NCI-H2171 (cell line): ENCODE data around the gene AKAP1.

Experiments used
- DNase-seq: peaks from one replicate; lab custom pipeline; 2025; lab: John Stamatoyannopoulos, UW

The AKAP1 gene, protein sequence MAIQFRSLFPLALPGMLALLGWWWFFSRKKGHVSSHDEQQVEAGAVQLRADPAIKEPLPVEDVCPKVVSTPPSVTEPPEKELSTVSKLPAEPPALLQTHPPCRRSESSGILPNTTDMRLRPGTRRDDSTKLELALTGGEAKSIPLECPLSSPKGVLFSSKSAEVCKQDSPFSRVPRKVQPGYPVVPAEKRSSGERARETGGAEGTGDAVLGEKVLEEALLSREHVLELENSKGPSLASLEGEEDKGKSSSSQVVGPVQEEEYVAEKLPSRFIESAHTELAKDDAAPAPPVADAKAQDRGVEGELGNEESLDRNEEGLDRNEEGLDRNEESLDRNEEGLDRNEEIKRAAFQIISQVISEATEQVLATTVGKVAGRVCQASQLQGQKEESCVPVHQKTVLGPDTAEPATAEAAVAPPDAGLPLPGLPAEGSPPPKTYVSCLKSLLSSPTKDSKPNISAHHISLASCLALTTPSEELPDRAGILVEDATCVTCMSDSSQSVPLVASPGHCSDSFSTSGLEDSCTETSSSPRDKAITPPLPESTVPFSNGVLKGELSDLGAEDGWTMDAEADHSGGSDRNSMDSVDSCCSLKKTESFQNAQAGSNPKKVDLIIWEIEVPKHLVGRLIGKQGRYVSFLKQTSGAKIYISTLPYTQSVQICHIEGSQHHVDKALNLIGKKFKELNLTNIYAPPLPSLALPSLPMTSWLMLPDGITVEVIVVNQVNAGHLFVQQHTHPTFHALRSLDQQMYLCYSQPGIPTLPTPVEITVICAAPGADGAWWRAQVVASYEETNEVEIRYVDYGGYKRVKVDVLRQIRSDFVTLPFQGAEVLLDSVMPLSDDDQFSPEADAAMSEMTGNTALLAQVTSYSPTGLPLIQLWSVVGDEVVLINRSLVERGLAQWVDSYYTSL

DNA sequence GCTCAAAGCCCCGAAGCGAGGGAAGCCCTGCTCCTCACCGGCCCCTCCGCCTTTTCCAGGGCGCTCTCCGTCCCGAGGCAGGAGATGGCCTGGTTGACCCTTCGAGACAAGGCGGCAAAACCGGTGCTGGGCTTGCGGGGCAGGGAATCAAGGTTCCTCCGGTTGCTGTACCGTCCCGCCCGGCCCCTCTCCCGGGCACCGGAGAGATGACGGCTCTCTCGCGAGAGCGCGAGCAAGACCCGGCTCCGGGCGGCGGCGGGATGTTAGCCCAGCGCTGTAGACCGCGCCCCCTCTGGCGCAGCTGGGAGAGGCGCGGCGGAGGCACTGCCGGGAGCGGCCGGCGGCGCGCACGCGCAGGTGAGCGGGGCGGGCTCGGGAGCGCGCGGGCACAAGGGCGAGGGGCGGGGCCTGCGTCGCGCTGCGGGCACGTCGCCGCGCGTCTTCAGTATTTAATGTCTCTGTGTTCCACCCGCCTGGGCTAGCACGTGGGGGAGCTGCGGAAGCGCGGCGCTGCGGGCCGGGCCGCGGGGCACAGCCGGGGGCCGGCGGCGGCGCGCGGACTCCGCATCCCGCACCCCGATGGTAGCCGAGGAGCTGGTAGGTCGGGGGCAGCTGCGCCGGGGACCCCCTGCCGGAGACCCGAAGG lies at the start of gene AKAP1:
TSS of gene AKAP1 (plus strand) at position 445 of the 646 bp plus-strand sequence. CDS start 20,219 bp downstream, outside the sequence.
- DNase-seq, result peak; percentile 97

DNA sequence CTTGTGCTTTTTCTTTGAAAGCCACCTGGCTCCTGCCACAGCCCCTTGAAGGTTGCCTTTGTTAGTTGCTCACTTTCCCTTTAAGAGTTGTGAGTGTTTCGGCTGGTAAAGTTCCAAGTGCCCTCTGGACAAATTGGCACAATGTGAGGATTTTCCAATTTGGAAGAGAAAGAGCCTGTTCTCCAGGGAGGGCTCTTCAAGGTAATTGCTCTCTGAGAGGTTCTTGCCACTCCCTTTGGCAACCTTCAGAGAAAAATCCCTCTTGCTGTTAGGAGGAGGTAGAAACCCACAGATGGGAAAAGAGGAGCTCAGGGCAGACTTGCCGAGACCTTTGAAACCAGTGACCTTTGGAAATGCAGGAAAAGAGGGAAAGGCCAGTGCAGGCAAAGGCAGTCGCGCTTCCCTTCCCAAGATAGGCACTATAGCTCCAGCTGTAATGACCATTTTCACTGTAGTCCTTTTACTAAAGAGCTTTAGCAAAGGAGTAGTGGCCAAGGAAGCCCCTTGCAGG lies 49.0 kb upstream of the AKAP1 start:
- peak; percentile 69 for DNase-seq

DNA sequence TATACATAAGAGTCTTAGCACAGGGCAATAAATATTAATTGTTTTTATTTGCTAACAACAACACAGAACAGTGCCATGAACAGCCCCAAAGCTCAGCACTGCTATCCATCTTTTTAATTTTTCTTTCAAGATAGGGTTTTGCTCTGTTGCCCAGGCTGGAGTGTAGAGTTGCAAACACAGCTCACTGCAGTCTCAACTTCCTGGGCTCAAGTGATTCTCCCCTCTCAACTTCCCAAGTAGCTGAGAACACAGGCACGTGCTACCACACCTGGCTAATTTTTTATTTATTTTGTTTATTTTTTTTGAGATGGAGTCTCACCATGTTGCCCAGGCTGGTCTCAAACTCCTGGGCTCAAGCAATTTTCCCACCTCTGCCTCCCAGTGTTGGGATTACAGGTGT lies 47.6 kb upstream of the AKAP1 start:
- DNase-seq, result no peak

DNA sequence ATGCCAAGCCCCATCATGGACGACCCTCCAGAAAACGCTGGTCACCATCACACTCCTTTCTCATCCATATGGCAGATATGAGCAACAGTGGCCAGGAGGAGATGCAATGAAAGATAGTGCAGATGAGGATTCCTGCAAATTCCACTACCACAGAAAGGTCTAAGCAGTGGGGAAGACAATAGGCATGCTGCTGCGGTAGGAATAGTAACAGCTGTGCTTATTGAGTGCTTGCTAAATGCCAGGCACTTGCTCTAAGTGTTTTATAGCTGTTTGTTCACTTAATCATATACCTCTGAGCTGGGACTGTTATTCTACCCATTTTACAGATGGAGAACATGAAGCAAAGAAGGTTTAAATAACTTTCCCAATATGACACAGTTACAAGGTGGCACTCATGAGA lies 46.6 kb upstream of the AKAP1 start:
- no peak for DNase-seq

DNA sequence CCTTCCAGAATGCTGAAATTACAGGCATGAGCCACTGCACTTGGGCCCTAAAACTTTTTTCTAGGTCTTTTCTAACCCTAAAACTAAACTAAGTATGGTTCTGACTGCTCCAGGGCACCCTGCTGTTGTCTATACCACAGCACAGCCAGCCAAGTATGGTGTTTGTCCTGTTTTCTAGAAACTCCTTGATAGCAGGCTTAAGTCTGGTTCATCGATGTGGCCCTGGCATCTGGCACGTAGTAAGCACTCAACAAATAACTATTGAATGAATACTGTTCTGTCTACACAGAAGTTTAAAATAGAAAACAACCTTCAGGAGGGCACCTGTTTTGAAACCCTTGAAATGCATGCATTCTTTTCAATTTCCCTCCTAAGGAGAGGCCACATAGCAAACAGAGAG lies 44.5 kb upstream of the AKAP1 start:
- DNase-seq, result no peak

DNA sequence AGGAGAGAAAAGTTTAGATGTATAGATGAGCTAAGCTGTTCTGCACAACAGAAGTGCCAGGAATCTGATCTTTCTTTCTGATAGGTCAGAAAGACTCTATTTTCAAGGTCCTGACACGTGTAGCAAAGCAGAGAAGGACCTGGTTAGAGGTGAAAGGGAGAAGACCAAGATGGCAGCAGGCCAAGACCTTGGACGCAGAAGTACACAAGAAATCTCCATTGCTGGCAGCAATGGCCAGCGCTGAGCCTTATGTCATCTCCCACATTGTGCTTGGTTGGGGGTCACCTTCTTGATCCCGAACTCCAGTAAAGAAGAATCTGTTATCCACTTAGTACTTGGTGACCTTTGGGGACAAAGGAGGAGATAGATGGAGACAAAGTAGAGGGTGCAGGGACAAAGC lies 41.8 kb upstream of the AKAP1 start:
- no peak for DNase-seq

DNA sequence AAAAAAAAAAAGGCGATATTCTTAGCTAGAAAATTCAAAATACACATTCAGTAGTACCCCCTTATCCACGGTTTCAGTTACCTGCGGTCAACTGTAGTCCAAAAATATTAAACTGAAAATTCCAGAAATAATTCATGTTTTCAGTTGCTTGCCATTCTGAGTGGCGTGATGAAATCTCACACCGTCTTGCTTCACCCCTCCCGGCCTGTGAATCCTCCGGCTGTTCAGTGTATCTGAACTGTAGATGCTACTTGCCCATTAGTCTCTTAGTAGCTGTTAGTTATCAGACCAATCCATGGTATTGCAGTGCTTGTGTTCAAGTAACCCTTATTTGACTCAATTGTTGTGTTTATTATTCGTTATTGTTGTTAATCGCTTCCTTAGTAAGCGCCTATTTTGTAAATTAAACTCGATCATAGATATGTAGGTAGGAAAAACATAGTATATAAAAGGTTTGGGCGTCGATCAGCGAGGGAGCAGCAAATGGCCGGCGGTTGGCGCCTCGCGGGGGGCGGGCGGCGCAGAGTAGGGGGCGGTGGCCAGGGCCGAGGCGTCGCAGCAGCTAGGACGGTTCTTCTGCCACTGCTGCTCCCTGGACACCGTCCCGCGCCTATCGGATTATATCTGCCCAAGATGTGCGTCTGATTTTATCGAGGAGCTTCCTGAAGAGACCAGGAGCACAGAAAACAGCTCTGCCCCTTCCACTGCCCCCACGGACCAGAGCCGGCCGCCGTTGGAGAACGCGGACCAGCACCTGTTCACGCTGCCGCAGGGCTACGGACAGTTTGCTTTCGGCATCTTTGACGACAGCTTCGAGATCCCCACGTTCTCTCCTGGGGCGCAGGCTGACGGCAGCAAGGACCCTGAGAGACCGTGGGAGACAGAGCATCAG lies 39.8 kb upstream of the AKAP1 start:
- no peak for DNase-seq

DNA sequence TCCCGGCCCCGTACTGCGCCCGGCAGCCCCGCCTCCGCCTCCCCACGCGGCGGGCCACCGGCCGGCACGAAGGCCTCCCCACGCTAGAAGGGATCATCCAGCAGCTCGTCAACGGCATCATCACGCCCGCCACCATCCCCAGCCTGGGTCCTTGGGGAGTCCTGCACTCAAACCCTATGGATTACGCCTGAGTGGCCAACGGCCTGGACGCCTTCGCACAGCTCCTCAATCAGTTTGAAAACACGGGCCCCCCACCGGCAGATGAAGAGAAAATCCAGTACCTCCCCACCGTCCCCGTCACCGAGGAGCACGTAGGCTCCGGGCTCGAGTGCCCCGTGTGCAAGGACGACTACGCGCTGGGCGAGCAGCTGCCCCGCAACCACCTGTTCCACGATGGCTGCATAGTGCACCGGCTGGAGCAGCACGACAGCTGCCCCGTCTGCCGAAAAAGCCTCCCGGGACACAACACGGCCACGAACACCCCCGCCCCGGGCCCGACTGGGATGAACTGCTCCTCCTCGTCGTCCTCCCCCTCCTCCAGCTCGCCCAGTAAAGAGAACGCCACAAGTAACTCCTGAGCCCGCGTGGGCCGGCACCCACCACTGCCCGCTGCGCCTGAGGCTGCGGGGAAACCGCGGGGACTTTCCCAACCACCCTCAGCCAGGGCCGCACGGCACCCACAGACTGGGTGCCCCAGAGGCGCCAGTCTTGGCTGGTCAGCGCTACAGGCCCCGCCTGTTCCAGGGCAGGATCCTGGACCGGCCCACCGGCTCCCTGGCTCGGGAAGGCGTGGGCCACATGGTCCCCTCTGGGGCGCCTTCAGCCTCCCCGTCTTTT lies 39.0 kb upstream of the AKAP1 start:
- DNase-seq, result no peak

DNA sequence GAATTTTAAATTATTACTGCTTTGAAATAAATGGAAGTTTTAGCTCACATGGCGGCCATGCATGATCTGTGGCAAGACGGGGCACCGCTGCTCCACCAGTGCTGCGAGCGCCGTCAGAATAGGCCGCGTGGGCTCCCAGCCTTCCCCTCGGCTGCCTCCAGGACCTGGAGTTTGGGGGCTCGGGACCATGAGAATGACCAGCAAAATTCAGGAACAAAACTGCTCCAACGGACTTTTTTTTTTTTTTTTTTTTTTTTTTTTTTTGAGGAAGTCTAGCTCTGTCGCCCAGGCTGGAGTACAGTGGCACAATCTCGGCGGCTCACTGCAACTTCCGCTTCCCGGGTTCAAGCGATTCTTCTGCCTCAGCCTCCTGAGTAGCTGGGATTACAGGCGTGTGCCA lies 38.3 kb upstream of the AKAP1 start:
- DNase-seq, result no peak

DNA sequence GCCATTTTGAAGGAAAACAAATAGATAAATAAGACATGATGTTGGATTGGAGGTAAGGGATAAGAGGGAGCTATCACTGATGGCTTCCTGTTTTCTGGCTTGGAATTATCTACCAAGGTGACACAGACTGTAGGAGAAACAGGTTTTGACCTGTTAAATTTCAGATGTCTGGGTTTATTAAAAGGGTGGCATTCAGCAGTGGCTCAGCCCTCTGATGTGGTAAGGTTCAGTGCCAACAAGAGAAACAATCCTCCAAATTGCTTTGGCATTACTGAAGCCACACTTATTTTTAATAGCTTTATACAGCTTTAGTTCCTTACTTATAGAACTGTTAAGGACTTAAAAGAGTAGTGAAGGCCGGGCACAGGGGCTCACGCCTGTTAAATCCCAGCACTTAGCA lies 37.0 kb upstream of the AKAP1 start:
- no peak for DNase-seq

DNA sequence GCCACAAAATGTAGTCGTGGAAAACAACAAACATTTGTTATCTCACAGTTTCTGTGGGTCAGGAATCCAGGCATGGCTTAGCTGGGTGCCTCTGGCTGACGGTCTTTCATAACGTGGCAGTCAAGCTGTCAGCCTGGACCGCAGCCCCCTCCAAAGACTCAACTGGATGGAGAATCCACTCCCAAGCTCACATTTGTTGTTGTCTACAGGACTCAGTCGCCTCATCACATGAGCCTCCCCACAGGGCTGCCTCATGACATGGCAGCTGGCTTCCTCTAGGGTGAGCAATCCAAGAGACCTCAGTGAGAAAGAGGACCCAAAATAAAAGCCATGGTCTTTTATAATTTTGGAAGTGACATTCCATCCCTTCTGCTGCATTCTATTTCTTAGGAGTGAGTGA lies 34.7 kb upstream of the AKAP1 start:
- DNase-seq, result no peak

DNA sequence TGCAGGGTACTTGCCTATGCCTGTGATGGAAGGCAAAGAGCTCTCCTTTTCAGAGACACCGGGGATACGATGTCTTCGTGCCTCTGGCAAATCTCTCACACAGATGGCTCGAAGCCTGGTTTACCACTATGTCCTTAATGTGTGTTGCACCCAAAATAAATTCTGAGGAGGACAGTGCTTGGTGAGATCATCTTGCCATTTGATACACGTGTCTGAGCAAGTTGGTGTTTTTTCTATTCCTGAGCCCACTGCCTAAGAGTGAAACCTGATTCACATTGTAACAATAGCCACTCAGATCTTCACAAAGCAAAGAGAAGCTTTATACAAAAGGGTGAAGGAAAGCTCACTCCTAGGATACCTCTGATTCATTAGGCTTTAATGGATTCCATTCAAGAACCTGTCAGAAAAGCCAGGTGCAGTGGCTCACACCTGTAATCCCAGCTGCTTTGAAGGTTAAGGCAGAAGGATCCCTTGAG lies 33.1 kb upstream of the AKAP1 start:
- DNase-seq, result peak; percentile 66

DNA sequence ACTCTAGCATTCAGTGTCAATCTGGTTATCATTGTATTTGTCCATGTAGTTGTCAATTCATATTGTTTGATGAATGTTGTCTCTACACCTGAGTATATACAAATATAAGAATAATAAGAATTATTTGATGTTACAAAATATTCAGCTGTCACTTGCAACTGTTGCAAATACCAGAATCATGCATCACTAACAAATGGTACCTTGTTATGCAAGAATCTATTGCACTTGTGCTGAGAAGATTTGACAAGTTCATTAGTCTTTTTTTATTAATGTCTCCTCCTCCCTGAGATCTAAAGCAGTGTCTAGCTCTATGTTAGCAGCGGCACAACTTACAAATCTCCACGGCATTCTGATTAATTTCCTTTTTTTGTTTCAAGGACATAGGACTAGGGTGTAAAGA lies 22.2 kb upstream of the AKAP1 start:
- DNase-seq, result no peak

DNA sequence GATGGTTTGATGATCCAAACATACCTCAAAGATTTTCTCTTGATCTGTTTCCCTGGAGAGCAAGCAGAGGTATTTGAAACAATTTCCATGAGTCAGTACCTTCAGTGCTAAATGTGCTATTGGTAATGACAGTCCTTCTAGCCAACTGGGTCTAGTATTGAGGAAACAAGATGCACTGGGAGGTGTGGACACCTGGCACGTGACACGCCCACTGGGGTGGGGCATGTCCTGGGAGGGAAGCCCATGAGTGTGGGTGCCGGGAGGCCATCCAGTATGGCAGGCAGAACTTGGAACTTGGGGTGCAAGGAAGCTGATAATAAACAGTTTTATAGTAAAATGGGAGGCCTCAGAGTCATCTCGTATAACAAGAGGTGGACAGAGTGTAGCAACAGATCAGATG lies 17.9 kb upstream of the AKAP1 start:
- DNase-seq, result no peak

DNA sequence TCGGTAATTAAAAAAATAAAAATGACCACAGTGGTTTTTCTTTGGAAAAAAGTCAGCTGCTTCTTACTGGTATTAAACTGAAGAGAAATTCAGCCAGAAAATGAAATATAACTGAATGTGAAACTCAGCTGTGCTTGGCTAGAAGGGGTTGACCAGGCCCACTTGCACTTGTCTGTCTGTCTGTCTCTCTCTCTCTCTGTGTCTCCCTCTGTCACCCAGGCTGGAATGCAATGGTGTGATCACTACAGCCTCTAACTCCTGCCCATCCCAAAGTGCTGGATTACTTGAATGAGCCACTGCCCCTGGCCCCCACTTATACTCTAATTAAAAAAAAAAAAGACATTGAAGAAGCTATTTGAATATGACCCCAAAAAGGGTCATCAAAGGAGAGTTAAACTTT lies 17.3 kb upstream of the AKAP1 start:
- DNase-seq, result no peak

DNA sequence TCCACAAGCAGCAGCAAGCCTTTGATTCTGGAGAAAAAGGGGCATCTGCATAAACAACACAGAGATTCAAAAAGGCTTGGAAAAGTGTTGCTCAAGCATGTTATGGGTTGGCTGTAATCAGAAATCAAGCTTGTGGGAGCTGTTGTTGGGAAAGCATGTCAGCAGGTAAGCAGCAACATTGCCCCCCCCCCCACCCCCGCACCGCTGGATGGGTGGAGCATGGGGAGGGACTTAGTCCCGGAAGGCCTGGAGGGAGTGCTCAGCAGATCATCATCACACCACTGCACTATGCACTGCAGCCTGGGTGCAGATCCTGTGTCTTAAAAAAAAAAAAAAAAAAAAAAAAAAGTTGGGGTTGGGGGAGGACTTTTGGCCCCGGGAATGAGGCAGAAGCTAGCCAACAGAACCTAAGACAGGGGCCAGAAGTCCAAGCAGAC lies 16.8 kb upstream of the AKAP1 start:
- no peak for DNase-seq

DNA sequence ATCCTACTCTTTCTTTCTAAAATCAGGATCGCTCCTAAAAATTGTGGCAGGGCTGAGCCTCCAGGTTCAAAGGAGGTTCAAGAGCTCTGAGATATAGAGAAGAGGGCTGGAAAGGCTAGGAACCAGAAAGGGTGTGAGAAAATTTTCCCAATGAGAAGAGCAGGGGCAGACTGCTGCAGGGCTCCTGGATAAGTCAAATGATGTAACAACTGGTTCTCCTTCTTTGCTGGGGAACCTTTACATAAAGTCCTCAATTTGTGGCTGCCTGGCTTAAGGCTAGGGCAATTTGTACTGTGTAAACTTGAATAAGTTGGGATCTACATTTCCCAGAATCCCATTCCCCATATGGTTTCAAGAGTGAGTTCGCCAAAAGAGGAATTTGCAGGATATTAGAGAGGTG lies 16.3 kb upstream of the AKAP1 start:
- no peak for DNase-seq

DNA sequence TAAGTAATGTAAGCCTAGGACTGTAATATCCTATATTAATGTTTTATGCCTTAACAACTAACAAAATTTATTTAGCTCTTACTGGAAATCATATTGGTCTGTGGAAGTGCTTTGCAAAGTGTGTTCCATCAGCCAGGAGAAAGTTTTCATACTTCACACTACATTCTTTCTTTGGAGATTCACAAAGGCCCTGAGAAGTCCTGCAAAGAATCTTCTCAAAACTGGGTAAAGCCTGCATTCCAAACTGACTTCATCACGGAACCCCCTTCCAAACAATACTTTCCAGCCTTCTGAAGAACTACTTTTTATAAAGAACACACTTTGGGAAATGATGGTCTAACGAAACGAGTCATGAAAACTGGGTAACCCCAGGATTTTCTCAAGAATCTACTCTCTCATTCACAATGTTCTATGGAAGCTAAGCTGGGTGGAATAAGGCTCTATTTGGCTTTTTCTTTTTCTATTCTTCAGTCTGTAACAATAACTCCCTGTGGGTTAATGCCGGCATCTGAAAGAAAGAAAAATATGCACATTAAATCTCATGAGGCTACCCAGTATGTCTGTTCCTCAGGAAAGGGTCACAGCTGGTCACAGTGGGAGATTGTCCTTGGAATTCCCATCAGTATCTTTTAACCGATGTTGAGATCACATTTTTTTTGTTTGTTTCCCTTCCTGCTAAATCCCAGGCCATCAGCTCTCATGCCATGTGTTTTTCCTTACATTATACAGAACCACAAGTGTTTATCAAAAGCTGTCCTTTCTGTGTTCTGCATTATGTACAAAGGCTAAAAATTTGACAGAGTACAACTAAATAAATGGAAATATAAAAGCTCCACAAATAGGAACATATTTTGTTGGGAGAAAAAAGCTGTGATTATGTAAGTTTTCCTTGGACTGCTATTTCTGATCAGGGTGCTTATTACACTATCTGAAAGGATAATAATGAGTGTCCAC lies 12.8 kb upstream of the AKAP1 start:
- DNase-seq, result no peak

DNA sequence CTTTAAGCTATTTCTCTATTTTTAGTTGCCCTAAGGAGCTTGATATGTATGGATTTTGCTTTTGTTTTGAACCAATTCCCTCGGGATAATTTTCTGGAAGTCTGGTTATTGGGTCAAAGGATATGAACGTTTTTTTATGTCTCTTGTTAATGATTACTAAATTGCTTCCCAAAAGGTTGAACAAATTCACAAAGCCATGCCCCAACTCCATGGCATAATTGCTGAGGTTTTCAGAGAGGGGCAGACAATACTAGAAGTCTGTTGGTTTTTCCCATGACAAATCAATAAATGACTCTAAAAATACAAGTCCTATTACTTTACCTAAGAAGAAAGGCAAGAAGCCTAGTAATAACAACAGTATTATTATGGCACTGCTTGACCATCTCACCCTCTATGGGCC lies 11.4 kb upstream of the AKAP1 start:
- no peak for DNase-seq
